ENCODE data around the gene CLDN9.
"Not testable (repeated sequence)": the region's sequence is repeated elsewhere in the genome, so short reads cannot be mapped to it uniquely, and the experiment has no call there.

Gene CLDN9

GRCh38 chr16:3035972-3036725 is 23.4 kb downstream of the CLDN9 start:
- DNase-seq: no peak

DNA sequence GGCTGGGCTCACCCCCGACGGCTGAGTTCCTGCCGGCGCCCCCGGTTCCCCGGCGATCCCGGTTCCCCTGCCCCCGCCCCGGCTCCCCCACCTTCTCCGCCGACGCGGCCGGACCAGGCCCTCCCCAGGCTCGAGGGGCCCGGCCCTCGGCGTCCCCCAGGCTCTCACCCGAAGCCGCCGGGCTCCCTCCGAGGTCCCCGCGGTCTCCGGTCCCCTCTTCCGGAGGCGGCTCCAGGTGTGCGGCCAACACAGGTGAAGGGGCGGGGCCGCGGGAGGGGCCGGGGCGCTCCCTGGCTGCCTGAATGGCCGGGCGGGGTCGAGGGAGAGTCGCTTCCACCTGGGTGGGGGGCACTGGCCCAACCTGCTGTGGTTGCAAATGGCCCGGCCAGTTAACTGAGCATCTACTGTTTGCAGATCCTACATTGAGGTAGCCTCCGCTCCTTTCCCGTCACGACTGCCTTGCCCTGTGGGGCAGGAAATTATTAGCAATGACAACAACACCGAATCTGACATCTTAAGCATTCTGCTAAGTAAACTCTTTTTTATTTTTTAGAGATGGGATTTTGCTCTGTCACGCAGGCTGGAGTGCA is 24.1 kb downstream of the CLDN9 start, which contains the start of gene BICDL2:
Gene BICDL2, minus strand, starts transcription at position 219 of the 590 bp plus-strand sequence. CDS start 1,448 bp downstream, outside the sequence.
- no peak for DNase-seq

GRCh38 chr16:3038256-3038655 is 25.5 kb downstream of the CLDN9 start:
- DNase-seq: no peak

DNA sequence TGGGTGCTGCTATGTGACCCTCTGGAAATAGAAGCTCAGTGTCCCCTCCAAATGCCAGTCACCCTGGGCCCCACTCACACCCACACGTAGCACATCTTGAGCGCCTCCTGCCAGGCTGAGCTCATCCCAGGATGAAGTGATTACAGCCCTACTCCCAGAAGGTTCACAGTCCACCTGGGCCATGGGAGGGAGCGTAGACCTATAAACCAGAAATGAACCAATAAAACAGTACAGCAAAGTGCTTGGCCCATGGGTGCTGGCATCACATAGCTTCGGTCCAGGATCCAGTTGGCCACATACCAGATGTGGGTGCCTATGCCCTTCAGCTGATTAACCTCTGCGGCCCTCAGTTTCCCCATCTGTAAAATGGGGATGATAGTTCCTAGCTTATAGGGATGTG is 26.2 kb downstream of the CLDN9 start:
- no peak for DNase-seq

DNA sequence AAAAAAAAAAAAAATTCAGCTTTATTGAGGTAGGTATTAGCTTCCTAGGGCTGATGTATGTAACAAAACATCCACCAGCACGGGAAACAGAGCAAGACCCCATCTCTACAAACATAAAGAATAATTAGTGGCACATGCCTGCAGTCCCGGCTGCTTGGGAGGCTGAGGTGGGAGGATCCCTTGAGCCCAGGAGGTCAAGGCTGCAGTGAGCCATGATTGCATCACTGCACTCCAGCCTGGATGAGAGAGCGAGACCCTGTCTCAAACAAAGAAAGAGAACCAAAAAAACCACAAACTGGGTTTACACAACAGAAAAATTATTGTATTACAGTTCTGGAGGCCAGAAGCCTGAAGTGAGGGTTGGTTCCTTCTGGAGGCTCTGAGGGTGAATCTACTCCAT is 29.7 kb downstream of the CLDN9 start:
- DNase-seq: no peak

- DNase-seq: no peak
These were observed 32.0 kb downstream of the CLDN9 start for GRCh38 chr16:3044708-3045107.

DNA sequence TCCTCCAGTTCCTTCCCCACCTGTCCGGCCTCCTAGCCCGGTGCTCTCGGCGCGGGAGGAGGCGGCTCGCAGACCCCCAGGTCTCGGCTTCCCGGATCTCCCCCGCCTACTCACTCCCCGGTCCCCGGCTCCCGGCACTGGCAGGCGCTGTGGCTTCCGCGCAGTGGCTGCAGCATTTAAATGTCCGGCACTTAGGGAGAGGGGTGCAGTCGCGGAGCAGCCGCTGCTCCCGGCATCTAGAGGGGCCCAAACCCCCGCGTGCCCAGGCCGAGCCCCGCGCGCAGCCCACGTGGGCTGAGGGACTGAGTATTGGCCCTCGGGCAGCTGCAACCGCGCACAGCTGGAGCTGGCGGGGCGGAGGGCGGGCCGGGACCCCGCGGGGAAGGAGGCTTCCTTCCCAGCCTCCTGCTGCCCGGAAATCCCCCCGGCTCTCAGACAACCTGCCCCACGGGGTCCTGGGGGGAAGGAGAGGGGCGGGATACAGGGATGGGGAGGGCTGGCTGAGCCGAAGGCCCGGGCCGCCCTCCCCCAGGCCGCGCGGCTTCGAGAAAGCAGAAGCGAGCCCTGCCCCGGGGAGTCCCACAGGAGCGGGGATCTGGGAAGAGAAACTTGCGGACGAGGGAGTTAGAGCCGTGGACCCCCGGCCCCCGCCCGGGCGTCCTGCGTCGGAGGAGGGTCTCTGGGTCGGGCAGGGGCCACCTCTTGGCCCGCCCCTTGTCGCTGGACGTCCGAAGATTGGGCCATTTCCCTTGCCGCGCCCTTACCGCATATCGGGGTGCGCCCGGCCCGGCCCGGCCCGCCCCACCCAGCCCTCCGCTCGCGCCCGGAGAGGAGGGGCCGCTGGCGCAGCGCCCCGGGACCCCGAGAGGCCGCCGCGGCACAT is 33.3 kb downstream of the CLDN9 start, which contains the start of gene MMP25:
Gene MMP25, plus strand, starts transcription at position 804 of the 883 bp plus-strand sequence. CDS start 357 bp downstream, outside the sequence.
- DNase-seq: no peak

DNA sequence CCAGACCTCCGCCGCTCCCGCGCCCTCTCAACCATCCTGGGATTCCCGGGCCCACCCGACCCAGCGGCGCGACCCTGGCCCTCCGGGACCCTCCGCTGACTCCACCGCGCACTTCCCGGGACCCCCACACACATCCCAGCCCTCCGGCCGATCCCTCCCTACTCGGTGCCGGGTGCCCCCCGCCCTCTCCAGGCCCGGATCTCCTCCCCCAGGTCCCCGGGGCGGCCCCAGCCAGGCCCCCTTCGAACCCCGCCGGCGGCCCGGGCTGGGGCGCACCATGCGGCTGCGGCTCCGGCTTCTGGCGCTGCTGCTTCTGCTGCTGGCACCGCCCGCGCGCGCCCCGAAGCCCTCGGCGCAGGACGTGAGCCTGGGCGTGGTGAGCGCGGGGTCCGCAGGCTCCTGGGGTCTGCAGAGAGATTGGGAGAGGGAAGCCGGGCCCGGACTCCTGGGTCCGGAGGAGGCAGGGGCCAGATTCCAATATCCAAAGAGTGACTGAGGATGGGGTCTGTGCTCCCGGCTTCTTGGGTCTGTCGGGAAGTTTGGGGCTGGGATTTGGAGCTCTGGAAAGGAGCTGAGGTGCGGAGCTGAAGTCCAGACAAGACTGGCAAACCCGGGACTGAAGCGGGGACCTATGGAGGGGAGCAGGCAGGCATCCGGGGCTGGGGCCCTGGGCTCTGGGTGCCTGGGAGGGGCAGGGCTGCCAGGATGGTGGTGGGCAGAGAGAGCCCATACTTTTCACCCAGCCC is 34.1 kb downstream of the CLDN9 start:
- no peak for DNase-seq

DNA sequence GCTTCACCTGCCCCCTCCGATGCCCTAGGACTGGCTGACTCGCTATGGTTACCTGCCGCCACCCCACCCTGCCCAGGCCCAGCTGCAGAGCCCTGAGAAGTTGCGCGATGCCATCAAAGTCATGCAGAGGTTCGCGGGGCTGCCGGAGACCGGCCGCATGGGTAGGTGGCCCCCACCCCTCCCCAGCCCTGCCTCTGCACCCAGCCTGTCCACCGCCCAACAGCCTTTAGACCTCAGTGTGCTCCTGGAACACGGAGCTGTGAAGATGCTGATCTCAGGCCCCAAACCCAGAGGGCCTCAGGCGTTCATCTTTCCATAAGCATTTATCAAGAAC is 34.6 kb downstream of the CLDN9 start:
- DNase-seq: no peak

DNA sequence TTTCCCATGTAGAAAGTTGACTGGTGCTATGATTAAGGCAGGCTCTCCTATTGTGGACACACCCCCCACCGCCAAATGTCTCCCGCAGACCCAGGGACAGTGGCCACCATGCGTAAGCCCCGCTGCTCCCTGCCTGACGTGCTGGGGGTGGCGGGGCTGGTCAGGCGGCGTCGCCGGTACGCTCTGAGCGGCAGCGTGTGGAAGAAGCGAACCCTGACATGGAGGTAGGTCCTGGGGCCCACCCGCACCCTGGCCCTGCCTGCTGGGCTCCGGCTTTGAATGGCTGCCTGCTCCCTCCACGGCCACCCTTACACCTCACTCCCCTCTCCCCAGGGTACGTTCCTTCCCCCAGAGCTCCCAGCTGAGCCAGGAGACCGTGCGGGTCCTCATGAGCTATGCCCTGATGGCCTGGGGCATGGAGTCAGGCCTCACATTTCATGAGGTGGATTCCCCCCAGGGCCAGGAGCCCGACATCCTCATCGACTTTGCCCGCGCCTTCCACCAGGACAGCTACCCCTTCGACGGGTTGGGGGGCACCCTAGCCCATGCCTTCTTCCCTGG is 37.3 kb downstream of the CLDN9 start:
- no peak for DNase-seq

- DNase-seq: no peak
These were observed 37.8 kb downstream of the CLDN9 start for GRCh38 chr16:3050487-3050886.

DNA sequence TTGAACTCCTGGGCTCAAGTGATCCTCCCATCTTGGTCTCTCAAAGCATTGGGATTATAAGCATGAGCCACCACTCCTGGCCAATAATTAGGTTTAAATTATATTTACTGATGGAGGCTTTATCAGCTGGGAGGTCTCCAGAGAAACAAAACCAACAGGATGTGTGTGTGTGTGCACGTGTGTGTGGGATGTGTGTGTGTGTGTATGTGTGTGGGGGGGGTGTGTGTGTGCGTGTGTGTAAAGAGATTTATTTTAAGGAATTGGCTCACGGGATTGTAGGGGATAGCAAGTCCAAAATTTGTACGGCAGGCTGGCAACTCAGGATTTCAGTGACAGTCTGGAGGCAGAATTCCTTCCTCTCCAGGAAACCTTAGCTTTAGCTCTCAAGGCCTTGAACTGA is 38.3 kb downstream of the CLDN9 start:
- DNase-seq: no peak

DNA sequence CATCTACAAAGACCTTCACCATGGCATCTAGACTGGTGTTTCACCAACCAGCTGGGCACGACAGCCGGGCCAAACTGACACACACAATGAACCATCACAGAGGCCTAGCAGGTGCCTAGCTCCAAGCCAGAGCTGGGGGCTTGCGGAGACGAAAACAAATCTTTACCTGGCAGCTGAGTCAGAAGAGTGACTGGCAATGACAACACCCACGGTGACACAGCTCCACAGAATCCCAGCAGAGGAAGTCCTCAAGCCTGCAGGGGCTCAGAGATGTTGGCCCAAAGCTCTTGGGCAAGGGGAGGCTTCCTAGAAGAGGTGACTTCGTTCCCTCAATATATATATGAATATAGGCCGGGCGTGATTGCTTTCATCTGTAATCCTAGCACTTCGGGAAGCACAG is 38.8 kb downstream of the CLDN9 start:
- no peak for DNase-seq

DNA sequence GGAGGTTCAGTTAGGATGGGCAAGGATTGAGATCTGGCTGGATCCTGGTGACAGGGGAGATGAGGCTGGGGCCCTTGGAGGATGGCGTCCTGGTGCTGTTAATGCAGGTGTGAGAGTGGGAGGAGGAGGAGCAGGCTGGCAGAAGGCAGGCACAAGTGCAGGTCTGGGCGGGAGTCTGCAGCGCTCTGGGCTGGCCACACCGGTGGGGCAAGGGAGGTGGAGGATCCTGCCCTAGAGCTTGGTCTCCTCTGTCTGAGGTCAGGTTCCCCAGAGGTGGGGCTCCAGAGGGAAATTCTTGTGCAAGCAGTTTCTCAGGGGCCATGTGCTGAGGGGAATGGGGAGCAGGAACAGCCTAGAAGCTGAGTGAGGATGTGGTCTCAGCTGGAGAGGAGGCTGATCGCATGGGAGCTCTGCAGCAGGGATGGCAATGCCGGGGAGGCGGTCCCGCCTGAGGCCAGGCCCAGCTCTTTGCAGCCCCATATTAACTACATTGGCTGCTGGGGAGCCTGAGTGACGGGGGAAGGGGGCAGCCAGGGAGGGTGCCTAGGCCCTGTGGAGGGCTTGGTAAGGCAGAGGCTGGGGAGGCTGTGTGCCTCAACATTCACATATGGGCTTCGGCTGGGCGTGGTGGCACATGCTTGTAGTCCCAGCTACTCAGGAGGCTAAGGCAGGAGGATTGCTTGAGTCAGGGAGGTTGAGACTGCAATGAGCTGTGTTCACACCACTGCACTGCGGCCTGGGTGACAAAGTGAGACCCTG is 40.0 kb downstream of the CLDN9 start:
- DNase-seq: not testable (repeated sequence)

GRCh38 chr16:3053330-3053710 is 40.6 kb downstream of the CLDN9 start:
- not testable (repeated sequence) for DNase-seq

DNA sequence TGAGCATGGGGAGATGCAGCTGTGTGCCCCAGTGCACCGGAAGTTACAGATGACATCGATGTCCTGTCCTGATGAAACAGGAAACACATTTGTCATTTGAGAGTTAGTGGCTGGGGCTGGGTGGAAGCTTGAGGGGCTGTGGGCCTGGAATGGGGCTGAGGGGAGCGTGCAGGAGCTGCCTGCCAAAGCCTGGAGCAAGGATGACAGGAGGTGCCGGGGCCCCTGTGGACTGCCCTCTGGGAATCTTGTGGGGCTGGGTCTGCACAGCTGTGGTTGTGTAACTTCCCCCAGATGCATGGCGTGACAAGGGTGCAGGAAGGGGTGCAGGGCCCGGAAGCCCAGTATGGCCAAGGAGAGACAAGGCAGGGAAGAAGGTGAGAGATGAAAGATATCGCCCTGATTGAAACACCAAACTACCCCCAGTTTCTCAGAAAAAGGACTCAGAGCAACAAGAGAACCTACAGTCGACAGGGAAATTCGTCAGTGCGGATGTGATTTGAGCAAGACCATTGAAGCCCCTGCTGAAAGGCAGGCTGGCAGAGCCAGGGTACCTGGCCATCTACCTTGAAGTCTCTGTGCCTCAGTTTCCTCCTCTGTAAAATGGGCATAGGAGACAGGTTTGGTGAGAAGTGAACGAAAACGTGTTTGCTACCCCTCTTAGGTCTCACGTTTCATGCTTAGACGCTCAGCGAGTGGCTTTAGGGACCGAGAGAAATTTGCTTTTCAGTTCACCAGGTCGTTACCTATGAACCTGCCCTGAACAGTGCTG is 42.4 kb downstream of the CLDN9 start:
- no peak for DNase-seq

DNA sequence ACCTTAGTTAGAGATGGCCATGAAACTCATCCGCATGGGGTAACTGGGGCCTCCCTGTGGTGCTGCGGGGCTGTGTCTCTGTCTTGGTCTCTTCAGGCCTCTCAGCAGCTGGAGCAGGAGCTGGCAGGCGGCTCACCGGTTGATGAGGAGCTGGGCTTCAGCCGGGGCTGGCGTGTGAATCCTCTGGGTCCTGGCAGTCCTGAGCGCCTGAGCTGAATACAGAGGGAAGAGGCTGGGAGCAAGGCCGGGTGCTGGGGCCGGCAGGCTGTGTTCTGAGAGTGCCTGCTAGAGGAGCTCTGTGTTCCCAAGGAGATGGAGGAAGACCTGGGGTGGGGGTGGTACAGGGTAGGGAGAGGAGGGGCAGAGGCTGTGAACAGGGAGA is 43.0 kb downstream of the CLDN9 start:
- not testable (repeated sequence) for DNase-seq

DNA sequence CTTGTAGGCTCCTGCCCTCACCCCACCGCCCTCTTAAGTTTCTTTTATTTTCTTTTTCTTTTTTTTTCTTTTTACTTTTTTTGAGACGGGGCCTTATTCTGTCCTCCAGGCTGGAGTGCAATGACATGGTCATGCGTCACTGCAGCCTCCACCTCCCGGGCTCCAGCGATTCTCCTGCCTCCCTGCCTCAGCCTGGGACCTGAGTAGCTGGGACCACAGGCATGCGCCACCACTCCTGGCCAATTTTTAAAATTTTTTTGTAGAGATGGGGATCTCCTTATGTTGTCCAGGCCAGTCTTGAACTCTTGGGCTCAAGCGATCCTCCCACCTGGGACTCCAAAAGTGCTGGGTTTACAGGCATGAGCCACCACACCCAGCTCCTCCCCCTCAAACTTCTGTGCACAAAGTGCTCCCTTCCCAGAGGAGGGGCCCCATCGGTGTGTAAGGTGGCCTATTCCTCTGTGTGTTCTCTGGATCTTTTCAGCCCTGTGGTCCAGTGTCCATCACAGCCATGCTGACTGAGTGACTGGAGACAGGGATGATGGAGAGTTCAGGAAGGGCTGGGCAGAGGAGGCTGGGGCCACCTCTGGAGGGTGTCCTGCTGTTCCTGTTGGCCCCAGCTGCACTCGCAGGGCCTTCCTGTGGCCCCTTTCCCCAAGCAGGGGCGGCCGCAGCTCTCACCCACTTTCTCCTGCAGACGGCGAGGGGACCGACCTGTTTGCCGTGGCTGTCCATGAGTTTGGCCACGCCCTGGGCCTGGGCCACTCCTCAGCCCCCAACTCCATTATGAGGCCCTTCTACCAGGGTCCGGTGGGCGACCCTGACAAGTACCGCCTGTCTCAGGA is 43.8 kb downstream of the CLDN9 start:
- no peak for DNase-seq

GRCh38 chr16:3057181-3058138 is 44.7 kb downstream of the CLDN9 start:
- no peak for DNase-seq

All from stimulated activated CD8-positive, alpha-beta memory T cell treated with anti-CD3 and anti-CD28 coated beads, Interleukin-4, amount 100 ng/mL, for 48 hours (primary cell).